GM21528 (cell line): Measurements from ENCODE around the gene U2AF1L4.
A peak's percentile ranks its signal among the peaks of the same experiment; 100 is the strongest.

ENCODE experiments used
- ATAC-seq: cut with Tn5 transposase; IDR thresholded peaks from one replicate; pipeline ENCODE4 v1.9.1; 2021; ENCODE audit warnings: mild to moderate bottlenecking, moderate library complexity; ENCODE audit not compliant: unreplicated experiment, low FRiP score

U2AF1L4 gene

DNA sequence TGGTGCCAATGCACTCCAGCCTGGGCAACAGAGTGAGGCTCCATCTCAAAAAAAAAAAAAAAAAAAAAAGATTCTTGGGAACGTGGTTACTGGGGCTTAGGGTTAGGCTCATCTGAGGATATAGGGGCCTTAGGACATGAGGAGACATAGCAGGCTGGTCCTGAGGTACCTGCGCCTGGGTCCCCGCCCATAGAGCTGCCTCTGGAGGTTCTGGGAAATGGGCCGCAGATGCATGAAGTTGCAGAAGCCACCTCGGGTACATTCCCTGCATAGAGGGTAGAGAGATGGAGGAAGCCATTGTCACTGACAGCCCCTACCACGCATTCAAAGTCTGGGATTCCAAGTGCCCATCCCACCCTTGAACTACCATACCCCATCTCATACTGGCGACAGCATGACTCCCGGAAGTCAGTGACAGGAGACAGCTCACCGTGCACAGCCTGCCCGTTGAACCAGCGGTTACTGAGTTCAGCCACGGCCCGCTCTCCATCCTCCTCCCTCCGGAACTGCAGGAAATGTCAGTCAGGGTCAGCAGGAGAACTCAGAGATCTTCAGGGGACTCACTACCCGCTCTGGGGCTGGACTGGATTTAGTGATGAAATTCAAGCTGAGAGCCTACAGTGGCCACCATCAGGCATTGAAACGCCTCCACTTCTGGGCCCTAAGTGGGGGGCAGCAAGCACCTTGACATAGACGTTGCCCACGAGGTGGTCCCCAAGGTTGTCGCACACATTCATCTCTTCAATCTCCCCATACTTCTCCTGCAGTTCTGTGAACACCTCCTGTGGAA lies 1.4 kb downstream of the U2AF1L4 start:
- no peak for ATAC-seq

DNA sequence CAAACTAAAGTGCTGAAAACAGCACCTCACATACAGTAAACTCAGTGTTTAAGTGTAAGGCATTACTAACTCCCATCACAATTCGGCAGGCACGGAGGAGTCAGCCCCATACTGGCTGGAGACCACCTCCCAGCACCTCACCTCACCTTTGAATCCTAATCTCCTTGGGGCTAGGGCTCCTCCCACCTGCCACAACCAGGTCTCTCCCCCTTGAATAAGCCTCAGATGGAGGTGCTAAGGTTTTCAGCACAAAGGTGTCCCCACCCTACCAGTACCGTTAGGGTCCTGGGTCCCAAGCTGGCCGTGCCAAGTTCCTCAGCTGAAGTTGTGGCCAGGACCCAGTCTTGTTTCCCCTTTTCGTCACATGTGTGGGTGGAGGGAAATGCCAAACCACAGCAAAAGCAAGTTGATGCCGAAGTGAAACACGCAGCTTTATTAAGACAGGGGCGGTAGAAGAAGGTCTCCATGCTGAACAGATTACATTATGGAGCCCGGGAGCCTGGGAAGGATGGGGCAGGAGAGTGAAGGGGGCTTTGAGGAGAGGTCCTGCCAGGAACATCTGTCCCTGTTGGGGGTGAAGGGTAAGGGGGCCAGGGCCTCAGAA lies 3.0 kb downstream of the U2AF1L4 start, which contains the start of gene IGFLR1:
Gene IGFLR1 (minus strand): TSS at position 332 of the 604 bp plus-strand sequence. CDS start 1,272 bp downstream, outside the sequence.
- no peak for ATAC-seq

DNA sequence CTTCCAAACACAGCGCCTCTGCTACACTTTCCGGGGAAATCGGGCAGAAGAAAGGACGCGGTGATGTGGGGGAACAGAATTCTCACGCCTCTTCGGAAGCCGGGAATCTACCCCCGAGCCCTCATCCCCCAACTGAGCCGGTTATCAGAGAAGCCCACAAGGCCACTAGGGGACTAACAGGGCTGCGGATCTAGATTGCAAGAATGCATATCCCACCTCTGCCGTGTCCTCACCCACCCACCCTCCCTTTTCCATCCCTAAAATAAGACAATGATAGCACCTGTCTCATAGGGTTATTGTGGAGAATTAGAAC lies 4.1 kb downstream of the U2AF1L4 start:
- no peak for ATAC-seq

DNA sequence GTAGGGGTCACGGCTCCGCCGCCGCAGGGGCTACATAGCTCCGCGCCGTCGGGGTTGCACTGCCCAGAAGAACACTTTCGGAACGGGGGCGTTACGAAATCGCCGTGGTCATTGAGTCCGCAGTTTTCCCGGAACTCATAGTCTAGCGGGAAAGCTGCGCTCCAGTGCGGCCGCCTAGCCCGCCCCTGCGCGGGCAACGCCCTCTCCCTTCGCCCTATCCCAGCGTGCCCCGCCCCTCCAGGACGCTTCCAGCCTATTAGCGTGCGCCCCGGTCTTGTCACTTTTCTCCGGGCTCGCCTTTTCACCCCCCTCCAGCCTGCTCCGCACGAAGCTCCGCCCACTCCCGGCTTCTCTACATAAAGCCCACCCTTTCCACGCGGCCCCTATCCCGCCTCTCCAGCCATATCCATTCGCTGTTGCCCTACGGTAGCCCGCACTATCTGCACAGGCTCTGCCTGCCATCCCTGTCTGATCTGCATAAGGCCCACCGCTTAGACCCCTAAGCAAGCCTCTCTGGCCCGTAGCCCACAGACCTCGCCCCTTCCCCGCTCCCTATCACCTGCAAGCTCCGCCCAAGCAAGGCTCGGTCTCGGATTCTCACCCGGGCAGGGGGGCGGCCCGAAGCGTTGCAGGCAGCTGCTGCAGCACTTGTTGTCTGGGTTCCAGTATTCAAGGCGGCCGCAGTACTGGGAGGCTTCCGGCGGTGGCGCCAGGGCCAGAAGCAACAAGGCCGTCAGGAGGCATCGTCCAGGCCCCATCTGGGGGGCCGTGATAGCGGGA lies 4.6 kb downstream of the U2AF1L4 start:
- peak; percentile 47 for ATAC-seq

DNA sequence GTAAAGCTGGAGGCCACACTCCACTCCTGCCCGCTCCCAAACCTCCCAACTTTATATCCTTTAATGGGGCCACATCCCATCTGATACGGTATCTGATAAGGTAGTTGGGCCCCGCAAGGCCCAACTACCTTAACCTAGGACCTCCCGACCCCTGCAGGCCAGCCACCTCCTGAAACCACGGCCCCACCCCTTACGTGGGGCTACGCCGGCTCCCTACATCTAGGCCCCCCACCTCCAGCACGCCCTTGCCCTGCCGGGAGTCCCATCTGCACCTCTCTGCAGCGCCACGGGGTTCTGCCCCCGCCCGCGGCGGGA lies 5.2 kb downstream of the U2AF1L4 start:
- peak; percentile 6 for ATAC-seq

DNA sequence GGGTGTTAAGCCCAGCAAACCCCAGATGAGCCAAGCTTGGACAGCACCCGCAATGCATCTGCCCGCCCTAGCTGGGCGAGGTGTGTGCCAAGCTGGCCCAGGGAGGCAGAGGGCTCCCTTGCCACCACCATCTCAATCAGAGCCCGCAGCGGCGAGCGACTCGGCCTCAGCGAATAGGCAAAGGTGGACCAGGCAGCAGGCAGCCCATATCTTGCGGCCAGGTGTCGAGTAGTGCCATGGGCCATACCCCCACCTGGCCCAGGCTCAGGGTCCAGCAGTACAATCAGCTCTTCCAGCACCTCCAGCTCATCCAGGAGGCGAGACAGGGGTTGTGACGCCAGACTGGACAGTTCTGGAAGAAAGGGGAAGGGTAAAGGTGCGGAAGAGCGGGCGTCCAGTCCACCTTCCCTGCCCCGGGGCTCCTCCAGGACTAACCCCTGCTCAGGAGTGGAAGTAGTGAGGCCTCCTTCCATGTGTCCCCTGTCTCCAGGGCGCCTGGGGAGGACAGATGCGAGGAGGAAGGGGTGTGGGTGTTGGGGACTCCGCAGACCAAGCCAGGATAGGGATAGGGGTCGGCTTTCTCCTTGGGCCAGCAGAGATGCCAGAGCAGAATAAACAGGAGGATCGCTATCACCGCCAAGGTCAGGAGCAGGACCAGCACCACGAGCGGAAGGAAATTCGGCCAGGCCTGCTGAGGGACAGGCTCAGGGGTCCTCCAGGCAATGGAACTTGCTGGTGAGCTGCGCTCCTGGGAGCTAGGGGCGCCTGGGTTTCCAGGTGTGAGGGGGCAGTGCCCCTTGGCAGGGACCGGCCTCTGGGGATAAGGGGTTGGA lies 5.7 kb downstream of the U2AF1L4 start:
- ATAC-seq: no peak

DNA sequence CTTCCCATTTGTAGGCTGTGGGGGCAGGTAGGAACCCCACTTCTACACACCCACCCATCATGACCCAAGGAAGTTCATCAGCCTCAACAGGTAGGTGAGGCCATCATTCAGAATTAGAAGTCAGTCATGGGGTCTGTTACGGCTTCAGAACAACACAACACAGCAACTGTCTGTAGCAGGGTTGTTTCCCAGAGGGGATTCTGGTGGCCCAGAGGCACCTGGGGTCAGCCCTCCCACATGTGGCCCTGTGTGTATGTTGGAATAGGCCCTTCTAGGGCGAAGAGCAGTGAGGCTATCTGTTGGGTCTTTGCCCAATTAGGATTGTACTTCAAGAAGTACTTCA lies 6.4 kb downstream of the U2AF1L4 start:
- ATAC-seq: no peak

DNA sequence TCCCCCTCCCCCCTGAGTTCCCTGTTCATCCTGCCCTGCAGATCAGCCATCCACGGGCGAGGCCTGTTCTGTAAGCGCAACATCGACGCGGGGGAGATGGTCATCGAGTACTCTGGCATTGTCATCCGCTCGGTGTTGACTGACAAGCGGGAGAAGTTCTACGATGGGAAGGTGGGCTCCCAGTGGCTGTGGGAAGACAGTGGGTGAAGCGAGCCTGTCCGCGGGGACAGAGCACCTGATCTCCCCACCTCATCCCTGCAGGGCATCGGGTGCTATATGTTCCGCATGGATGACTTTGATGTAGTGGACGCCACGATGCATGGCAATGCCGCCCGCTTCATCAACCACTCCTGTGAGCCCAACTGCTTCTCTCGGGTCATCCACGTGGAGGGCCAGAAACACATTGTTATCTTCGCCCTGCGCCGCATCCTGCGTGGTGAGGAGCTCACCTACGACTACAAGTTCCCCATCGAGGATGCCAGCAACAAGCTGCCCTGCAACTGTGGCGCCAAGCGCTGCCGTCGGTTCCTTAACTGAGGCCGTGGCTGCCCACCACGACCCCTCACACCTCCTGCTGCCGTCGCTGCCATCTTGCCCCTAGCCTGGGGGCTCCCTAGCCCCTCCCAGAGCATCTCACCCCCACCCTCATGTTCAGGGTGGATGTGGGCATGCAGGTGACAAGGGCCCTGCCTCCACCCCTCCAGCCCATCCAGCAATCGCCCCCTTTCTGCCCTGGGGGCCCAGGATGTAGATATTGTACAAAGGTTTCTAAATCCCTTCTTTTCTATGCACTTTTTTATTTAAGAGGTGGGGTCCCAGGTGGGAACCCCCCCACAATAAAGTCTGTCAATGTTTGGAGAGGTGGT lies 7.0 kb downstream of the U2AF1L4 start:
- no peak for ATAC-seq

DNA sequence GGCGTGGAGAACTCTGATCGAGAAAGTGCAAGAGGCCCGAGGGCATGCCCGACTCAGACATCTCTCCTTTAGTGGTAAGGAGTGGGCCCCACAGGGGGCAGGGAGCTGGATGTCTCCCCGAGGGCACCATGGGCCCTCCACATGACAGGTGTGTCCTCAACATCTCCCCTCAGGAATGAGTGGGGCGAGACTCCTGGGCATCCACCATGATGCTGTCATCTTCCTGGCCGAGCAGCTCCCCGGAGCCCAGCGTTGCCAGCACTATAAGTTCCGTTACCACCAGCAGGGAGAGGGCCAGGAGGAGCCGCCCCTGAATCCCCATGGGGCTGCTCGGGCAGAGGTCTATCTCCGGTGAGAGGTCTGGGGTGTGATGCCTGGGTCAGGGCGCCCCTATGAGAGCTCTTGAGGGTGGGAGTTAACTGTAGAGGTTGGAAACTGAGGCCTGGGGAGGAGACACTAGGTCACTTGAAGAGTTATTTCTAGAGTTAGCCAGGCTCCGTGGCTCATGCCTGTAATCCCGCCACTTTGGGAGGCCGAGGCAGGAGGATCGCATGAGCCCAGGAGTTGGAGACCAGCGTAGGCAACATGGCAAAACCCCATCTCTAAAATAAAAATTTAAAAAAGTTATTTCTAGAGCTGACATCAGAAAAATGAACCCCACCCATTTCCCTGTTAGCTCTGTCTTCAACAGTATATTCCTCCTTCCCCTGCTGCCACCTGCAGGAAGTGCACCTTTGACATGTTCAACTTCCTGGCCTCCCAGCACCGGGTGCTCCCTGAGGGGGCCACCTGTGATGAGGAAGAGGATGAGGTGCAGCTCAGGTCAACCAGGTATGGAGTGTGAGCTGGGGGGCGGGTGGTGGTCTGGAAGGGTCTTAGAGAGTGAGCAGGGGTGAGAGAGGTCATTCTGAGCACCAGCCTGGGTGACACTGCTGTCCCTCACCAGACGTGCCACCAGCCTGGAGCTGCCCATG lies 8.0 kb downstream of the U2AF1L4 start:
- no peak for ATAC-seq

DNA sequence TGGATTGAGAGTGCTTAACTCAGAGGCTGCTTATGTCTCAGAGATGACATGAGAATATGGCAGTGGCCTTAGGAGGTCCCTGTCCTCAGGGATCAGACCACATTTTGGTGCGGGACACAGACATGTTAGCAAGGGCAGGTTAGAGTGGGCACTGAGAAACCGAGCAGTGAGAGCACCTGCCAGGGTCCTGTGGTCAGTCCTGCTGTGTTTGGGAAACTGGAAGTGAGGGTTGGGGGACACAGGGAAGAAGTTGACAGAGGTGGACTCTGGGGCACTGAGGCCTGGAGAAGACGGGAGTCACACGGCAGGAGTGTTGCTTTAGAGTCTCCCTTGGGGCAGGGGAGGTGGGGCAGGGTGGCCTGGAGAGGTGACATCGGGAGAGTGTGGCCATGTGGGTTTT lies 10.3 kb downstream of the U2AF1L4 start:
- no peak for ATAC-seq

DNA sequence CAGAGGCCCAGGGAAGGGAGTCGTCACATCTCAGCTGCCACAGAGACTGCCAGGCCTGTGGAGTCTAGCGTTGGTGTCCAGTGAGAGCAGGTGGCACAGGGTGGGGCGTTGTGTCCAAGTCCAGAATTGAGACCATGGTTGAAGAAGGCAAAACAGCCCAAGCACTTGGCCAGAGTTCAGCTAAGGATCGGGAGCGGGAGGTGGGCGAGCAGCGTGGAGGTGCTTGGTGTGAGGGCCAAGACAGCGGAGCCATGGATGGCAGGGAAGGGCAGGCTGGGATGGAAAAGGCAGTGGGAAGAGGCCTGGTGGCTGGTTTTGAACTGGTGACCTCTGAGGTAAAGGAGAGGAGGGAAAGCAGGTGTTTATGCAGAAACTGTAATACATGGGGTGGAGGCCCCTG lies 10.9 kb downstream of the U2AF1L4 start:
- no peak for ATAC-seq

DNA sequence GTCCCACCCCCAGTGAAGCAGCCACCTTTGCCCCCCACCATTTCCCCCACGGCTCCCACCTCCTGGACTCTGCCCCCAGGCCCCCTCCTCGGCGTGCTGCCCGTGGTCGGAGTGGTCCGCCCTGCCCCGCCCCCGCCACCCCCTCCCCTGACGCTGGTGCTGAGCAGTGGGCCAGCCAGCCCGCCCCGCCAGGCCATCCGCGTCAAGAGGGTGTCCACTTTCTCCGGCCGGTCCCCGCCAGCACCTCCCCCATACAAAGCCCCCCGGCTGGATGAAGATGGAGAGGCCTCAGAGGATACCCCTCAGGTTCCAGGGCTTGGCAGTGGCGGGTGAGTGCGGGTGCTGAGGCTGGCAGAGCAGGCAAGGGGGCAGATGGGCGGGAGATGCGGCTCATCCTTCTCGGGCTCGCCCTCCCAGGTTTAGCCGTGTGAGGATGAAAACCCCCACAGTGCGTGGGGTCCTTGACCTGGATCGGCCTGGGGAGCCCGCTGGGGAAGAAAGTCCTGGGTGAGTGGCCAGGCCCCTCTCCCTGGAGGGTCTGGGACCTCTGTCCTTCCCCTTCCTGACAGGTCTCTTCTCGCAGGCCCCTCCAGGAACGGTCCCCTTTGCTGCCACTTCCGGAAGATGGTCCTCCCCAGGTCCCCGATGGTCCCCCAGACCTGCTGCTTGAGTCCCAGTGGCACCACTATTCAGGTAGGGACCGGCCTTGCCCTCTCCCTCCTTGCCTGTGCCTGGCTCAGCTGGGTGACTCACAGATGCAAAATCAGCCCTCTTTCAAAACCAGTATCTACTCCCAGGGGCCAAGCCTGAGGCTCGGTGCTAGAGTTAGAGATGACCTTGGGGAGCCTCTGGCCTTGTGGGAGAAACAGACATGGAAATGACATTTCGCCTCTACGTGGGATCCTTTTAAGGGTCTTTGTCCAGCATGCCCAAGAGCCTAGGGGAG lies 11.8 kb downstream of the U2AF1L4 start:
- ATAC-seq: no peak

DNA sequence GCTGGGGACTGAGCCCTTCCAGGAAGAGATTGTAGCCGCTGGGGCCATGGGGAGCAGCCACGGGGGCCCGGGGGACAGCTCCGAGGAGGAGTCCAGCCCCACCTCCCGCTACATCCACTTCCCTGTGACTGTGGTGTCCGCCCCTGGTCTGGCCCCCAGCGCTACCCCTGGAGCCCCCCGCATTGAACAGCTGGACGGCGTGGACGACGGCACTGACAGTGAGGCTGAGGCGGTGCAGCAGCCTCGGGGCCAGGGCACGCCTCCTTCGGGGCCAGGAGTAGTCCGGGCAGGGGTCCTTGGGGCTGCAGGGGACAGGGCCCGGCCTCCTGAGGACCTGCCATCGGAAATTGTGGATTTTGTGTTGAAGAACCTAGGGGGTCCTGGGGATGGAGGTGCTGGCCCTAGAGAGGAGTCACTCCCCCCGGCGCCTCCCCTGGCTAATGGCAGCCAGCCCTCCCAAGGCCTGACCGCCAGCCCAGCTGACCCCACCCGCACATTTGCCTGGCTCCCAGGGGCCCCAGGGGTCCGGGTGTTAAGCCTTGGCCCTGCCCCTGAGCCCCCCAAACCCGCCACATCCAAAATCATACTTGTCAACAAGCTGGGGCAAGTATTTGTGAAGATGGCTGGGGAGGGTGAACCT lies 12.6 kb downstream of the U2AF1L4 start:
- no peak for ATAC-seq

DNA sequence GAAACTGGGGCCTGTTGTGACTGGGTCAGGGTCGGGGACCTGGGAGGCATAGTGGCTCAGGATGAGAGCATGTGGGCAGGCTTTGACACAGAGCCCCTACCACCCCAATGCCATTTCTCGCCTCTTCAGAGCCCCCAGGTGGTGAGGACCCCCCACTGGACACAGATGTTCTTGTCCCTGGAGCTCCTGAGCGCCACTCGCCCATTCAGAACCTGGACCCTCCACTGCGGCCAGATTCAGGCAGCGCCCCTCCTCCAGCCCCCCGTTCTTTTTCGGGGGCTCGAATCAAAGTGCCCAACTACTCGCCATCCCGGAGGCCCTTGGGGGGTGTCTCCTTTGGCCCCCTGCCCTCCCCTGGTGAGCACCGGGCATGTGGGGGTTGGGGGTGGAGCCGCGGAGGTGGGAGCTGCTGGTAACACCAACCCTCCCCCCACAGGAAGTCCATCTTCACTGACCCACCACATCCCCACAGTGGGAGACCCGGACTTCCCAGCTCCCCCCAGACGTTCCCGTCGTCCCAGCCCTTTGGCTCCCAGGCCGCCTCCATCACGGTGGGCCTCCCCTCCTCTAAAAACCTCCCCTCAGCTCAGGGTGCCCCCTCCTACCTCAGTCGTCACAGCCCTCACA lies 13.3 kb downstream of the U2AF1L4 start:
- ATAC-seq: no peak

DNA sequence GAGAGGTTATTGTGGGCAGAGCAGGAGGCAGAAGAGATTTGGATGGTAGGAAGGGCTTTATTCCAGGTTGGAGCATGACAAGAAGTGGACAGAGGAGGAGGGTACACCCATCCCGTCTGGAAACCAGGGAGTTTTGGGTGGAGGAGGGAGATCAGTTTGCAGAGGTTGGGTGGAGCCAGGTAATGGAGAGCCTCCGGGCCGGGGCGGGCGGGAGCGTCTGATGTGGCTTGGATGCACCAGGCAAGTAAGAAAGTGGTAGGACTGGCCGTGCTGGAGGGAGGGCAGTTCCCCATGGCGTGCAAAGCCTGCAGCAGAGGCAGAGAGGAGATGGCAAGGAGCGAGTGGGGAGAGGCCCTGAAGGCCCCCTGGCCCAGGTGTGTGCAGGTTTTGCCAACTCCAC lies 13.9 kb downstream of the U2AF1L4 start:
- ATAC-seq: no peak

DNA sequence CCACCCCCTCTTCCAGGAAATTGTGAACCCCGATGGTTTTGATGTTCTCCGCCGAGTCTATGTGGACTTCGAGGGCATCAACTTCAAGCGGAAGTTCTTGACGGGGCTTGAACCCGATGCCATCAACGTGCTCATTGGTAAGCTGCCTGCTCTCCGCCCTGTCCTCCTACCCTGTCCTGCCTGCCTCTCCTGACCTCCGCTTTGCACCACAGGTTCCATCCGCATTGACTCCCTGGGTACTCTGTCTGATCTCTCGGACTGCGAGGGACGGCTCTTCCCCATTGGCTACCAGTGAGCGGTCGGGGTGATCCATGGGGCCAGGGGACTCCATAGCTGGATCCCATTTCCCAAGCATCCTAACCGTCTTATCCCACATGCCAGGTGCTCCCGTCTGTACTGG lies 14.9 kb downstream of the U2AF1L4 start:
- ATAC-seq: no peak

DNA sequence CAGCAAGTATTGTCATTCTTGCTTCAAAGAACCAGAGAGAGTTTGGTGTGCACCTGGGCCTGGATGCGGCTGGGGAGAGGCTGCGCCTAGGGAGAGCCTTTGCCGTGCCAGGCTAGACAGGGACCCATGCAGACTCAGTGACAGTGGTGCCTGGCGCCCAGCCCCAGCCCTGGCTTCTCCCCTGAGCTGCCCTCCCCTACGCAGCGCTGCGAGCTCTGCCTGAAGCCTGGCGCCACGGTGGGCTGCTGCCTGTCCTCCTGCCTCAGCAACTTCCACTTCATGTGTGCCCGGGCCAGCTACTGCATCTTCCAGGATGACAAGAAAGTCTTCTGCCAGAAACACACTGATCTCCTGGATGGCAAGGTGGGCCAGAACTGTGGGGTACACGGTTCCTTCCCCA lies 15.5 kb downstream of the U2AF1L4 start:
- no peak for ATAC-seq
